GDM1 (cell line): ENCODE results near the gene C21orf91.

Experiments used
- DNase-seq: peaks from one replicate; lab custom pipeline; 2025; lab: John Stamatoyannopoulos, UW

C21orf91 gene

DNA sequence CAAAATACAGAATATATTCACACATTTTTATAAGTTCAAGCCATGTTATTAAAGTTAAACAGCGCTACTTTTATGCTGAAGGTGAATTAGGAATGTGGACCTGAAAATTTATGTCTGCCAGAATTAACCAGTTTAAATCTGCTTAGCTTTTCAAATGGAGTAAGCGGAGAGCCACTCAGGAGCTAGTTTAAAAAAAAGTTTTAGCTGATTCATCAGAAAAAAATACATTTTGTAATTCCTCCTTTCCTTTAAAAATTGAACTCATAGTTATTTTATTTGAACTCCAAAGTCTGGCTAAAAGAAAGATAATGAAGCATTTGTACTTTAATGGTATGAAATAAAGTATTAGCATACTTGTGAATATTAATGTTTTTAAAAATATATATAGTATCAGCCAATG, 21.2 kb downstream of the C21orf91 start:
- no peak for DNase-seq

GRCh38 chr21:17796503-17796902, 22.7 kb downstream of the C21orf91 start:
- DNase-seq, result no peak

DNA sequence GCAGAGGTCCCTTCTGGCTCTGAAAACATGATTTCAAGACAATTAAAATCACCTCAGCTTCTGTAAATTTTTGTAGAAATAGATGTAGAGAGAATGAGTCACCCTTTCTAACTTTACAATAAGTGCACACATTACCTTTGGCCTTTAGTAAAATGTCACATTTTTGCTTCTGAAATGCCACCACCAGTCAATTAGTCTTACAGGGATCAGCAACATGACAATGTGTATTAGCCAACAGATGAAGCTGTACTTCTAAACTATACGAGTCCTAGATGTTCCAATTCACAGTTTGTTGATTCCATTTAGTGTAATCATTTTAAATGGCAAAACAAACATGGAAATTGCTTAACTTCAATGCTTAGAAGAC, 23.1 kb downstream of the C21orf91 start:
- no peak for DNase-seq

- DNase-seq, result no peak
Observed at GRCh38 chr21:17795146-17796036, 23.8 kb downstream of the C21orf91 start.

DNA sequence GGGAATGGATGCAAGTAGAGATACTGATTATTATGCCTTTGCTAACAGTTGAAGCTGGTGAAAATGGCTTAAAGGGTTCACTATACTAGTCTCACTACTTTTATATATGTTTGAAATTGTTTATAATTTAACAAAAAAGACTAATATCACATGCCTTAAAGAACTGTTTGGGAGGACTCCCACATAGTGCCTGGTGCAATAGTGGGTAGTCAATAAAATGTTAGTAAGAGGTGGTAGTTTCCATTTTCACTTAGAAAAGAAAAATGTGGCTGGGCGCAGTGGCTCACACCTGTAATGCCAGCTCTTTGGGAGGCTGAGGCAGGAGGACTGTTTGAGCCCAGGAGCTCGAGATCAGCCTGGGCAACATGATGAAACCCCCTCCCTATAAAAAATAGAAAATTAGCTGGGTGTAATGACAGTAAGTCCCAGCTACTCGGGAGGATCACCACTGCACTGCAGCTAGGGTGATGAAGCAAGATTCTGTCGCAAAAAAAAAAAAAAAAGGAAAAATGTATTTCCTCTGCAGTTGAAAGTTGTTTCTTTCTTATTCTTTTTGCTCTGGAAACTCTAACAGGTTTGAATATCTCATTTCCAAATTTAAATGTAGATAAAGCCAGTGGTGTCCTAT, 24.5 kb downstream of the C21orf91 start:
- no peak for DNase-seq

DNA sequence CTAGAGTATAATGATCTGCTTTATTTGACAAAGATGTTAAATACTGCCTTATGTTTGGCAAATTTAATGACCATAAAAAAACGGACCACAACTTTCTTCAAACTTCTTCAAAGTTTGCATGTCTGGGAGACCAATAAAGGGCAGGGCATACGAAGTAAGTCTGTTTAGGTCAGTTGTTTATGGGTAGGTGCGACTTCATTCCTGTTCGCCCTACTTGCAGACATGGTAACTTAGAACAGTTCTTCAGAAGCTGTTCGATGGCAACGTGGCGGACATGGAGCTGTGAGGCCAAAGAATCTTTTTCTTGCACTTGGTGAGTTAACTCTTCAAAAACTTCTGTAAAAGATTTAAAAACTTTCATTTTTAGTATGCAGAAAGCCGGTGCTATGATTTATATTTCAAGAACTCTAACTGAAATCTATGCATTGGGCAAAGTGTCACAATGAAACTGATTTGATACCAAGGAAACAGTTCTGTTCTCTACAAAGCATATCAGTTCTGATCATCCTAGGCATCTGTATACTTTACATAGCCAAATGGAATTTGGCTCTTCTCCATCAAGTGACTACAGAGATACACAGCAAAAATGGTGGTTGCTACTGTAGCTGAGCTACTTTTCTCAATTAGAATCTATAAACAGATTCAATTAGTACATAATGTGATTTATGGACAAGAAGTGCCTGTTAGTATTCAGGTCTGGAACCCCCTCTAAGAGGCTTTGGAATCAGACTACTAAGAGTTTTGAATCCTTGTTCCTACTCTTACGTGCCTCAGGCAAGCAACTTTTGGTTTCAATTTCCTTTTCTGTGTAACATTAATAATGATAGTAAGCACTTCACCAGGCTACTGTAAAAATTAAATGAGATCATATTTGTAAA, 25.7 kb downstream of the C21orf91 start:
- DNase-seq, result no peak

- DNase-seq, result no peak
Observed at GRCh38 chr21:17789656-17790055, 29.5 kb downstream of the C21orf91 start.

DNA sequence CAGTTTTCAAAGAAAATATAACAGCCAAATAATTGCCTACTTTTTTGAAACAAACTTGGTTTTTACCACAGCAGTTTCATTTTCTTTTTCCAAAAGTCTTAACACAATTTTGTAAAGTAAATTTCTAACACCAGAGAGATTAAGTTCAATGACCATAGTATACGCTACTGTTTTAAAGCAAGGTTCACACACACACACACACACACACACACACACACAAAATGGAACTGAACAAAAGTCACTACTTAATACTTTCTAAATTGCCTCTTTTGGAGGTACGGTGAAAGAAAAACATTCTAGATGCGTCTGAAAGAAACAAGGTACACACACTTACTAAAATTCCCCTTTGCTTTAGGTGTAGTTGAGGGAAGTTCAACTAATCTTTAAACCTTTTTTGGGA, 30.1 kb downstream of the C21orf91 start:
- DNase-seq, result no peak

- DNase-seq, result no peak
Observed at GRCh38 chr21:17786851-17787181, 32.3 kb downstream of the C21orf91 start.

DNA sequence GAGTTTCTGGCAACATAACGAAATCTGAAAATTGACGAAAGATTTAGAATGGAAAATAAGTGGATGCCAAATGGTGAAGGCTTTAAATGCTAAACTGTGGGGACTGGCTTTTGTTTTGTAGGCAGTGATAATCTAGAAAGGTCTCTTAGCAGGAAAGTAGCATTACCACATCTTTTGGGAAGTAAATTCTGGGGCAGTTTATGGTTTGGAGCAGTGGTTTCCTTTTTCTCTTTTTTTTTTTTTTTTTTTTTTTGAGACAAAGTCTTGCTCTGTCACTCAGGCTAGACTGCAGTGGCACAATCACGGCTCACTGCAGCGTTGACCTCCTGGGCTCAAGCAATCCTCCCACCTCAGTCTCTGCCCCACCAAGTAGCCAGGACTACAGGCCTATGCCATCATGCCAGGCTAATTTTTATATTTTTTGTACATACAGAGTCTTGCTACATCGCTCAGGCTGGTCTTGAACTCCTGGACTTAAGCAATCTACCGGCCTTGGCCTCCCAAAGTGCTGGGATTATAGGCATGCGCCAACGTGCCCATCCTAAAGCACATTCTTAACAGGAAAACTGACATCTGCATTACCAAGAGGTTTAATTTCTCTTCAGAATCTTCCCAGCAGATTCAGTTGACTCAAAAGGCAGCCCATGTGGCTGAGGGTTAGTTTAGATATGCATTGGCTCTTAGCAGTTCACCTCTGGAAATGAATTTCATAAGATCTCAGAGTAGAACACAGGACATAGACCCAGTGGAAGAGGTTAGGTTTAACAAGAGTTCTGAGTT, 32.9 kb downstream of the C21orf91 start:
- peak; percentile 41 for DNase-seq

GRCh38 chr21:17785403-17785788, 33.8 kb downstream of the C21orf91 start:
- no peak for DNase-seq

DNA sequence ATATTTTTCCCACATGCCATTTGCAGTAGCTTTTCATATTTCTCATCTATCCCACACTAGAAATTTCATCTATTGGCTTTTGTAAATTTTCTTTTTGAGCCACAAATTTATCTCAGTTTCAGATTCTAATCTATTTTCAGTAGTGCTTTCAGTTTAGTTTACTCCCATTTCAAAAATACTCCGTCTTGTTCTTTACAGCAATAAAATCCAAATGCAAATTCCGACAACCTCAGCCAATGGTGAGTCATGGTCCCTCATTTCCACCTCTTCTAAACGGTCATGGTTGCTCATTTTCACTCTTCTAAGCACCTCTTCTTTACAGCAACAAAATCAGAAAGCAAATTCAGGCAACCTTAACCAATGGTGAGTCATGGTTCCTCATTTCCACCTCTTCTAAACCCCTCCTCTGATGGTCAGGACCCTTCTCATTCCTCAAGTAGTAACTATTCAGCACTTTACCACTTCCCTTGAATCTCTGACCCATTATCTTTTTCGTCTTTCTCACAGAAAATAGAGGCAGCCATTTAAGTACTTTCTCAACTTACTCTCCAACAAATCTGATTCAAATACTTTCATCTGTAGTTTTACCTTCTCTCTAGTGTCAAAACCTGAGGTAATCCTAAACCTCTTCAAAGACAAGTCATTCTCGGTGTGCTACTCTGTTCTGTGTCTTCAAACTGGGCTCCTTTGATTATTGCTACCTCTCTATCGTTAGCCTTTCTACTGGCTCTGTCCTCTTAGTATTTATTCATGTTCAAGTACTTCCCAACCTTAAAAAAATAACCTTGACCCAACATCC, 34.4 kb downstream of the C21orf91 start:
- peak; percentile 4 for DNase-seq

DNA sequence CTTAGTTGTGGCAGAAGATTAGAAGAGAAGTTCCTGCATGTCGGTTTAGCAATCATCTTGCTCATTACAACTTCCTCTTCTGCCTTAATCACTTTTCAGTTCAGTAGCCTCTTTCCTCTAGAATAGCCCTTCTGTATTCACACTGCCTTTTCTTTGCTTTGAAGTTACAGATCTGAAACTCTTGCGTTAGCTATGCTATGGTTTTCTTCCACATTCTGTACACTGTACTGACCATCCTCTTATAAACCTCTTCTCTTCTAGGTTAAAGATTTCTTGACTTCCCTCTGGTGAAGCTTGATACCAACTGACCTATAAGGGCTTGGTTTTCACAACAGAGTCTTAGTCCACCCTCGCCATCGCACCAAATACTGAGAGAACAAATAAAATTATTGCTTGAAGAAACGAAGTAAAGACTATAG, 35.0 kb downstream of the C21orf91 start:
- peak; percentile 4 for DNase-seq

DNA sequence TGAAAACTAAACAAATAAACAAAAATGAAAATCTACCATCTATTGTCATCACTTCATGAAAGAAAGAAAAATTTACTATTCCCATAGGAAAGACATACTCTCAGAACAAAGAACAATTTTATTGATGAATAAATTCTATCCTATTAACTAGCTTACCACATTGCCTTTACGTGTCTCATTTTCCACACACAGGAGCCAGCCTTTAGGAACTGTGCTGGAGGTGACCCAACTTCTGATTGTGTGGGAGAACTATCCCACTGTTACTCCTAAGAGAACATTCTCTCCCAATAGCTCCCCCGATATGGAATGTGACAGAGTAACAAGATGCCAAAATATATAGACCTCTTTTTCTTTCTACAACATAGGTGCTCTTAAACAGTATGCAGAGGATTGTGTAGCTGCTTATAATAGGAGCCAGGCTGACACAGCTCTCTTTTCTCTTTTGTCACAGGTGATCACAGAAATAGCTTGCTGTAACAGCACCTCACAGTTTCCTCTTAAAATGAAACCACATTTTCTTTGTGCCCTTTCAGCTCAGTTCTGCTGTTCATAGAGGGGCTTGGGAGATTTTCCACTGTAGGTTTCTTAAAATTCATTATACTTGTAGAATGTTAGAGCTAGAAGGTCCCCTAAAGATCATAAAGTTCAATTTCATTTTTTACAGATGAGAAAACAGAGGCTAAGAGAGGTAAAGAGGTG, 35.5 kb downstream of the C21orf91 start:
- no peak for DNase-seq

DNA sequence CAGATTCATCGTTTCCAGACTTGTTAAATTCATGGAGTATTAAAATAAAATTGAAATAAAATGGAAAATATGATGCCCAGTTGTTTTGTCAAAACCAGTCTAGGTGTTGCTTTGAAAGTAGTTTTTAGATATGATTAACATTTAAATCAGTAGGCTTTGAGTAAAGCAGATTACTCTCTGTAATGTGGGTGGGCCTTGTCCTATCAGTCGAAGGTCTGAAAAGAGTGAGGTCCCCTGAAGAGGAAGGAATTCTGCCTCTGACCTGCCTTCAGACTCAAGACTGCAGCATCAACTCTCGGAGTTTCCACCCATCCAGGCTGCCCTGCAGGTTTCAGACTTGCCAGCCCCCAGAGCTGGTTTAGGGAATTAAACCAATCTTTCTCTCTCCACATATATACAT, 36.2 kb downstream of the C21orf91 start:
- no peak for DNase-seq

DNA sequence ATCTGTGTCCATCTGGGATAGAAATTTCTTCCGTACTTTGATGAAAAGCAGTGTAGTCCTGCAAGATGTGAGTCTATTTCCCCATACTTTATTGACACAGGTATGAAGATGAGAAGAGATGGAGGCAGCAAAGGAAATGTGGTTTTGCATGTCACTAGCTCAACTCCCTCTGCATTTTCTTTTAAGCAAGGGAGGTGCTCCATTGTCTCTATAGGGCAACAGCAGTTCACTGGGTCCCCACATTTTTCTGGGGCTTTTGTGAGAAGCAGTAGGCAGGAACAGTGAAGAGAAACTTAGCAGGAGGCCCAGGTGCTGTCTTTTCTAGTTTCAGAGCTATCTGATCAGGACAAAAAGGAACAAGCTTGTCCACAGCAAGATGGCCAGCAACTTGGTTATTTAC, 37.1 kb downstream of the C21orf91 start:
- no peak for DNase-seq

DNA sequence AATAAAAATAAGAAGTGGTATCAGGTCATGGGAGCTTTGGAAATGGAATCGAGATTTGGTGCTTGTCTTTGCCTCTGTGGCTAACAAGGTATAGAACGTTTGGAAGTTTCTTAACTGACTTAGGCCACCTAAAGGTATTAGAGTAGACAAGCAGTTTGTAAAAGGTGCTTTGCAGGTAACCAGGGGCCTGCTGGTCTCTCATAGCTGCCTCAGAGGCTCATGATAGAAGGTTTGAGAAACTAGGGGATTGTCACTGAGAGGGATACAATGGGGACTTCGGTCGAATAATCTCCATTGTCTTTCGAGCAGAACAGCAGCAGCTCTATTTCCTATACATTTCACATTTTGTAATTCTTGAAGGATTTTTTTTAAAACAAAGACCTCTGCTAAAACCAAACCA, 37.6 kb downstream of the C21orf91 start:
- no peak for DNase-seq

DNA sequence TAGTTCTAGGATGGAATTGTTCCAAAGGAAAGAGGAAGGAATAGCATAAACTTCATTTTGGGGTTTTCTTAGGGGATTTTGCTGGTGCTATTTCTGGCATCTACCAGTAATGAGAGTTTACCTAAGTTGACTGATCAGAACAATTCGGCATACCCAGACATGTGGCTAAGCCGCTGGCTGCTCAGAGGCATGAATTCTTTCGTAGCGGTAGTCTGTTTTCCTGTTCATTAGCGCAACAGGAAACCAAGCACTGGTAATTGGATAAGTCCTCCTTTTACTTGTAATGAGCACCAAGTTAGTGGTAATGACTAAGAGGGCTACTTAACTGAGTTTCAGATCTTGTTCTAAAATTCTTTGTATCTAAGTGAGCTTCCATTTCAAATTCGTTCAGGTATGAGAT, 38.6 kb downstream of the C21orf91 start:
- no peak for DNase-seq

GRCh38 chr21:17779980-17780379, 39.2 kb downstream of the C21orf91 start:
- DNase-seq, result no peak

DNA sequence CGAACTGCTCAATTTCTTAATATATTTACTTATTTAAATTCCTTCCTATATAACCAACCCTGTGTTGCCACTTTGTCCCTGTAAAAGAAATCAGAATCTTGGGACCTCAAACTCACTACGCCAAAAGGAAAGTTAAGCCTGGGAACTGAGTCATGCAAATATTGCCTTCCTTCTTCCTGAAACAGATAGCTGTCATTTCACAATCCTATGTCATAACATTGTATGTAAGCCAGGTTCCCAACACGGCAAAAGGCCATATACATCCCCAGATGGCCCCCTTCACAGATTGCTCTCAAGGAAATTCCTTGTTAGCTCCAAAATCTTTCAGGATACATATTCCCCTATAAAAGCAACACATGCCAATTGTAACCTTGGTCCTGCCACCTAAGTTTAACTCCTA, 39.7 kb downstream of the C21orf91 start:
- no peak for DNase-seq
